Activated CD4-positive, alpha-beta memory T cell treated with anti-CD3 and anti-CD28 coated beads for 36 hours (primary cell): Measurements from ENCODE around the gene NEMP1. TPM values are rescaled to one million over a fixed set of nuclear protein-coding genes. Genes with fewer than 3 reads are reported as not detected.
"Not testable (repeated sequence)": the region's sequence is repeated elsewhere in the genome, so short reads cannot be mapped to it uniquely, and the experiment has no call there.

Experiments
- CTCF ChIA-PET: fragments of 350-600 bp; sonication (Branson Sonifier 250); formaldehyde crosslinking; loops from one replicate; lab custom pipeline; 2021; ENCODE audit warnings: antibody characterized with exemption, inconsistent platforms; lab: Charles Lee
- POLR2A ChIA-PET: fragments of 350-600 bp; sonication (Branson Sonifier 250); formaldehyde crosslinking; loops from one replicate; lab custom pipeline; 2021; ENCODE audit warnings: antibody characterized with exemption; lab: Charles Lee
- DNase-seq: peaks from one replicate; pipeline ENCODE4 v3.0.0-alpha.2; 2020
- H3K27ac Mint-ChIP-seq: one replicate; pipeline ENCODE4 v1.8.0; 2021; ENCODE audit warnings: mixed read lengths
- H3K27me3 Mint-ChIP-seq: one replicate; pipeline ENCODE4 v1.8.0; 2021; ENCODE audit warnings: mixed read lengths
- H3K36me3 Mint-ChIP-seq: one replicate; pipeline ENCODE4 v1.8.0; 2021; ENCODE audit warnings: mixed read lengths
- H3K4me1 Mint-ChIP-seq: one replicate; pipeline ENCODE4 v1.8.0; 2021; ENCODE audit warnings: low read depth, mixed read lengths
- H3K4me3 Mint-ChIP-seq: one replicate; pipeline ENCODE4 v1.8.0; 2021; ENCODE audit warnings: mild to moderate bottlenecking, mixed read lengths
- H3K9me3 Mint-ChIP-seq: one replicate; pipeline ENCODE4 v1.8.0; 2021; ENCODE audit warnings: mixed read lengths
- intact Hi-C: fragments of 100-400 bp; cut with micrococcal nuclease; formaldehyde crosslinking; loops from one replicate; pipeline ENCODE4 v1.15.1; 2023
- total RNA-seq, 2 experiments: library from RNA; stranded (reverse); gene quantifications; one replicate each; pipeline ENCODE4 v1.2.3, GENCODE V29; 2021

The NEMP1 gene
- total RNA-seq, 2 experiments from 2014 or later: 70.6 to 73.5 TPM

GRCh38 chr12:57073566-57074450, 4.8 kb downstream of the NEMP1 start:
- POLR2A ChIA-PET: interaction anchor here (0.6 to 0.7 kb wide), 3 partner anchors 17 to 25 kb away, joined by 3 read pairs; no protein-coding TSS in a partner anchor
- H3K9me3 Mint-ChIP-seq, H3K27me3 Mint-ChIP-seq, DNase-seq, H3K4me3 Mint-ChIP-seq, H3K27ac Mint-ChIP-seq: not testable (repeated sequence)
- intact Hi-C loops: loop anchor here (10.0 kb wide), 1 partner anchor 681 kb away; the partner anchor contains the start of genes CDK4 and MARCHF9
- Mint-ChIP-seq H3K4me1 (peaks cover 46% of the 10 kb centered on the region), H3K36me3 (peaks cover 48% of the 10 kb centered on the region)
- CTCF ChIA-PET: interaction anchor here (0.9 to 15.6 kb wide), 9 partner anchors 9 to 109 kb away, joined by 3 to 261 read pairs (median 5); partner anchors contain the start of genes NAB2, STAT6 and ZBTB39

- DNase-seq: no peak
- ChIA-PET CTCF (interaction anchor here (0.8 to 15.6 kb wide), 6 partner anchors 16 to 167 kb away, joined by 3 to 261 read pairs (median 6); partner anchors contain the start of genes NAB2 and STAT6), POLR2A (interaction anchor here (1.0 kb wide), 1 partner anchor 40 kb away, joined by 4 read pairs; no protein-coding TSS in a partner anchor)
- H3K4me1 Mint-ChIP-seq: peaks cover 50% of the 10 kb centered on the region
- H3K9me3 Mint-ChIP-seq: no peaks in the 10 kb centered on the region
- no peak overlapping the region for H3K4me3 Mint-ChIP-seq
- intact Hi-C loops: loop anchor here (10.0 kb wide), 1 partner anchor 682 kb away; the partner anchor contains the start of genes CDK4 and MARCHF9
- peaks cover 50% of the 10 kb centered on the region for H3K36me3 Mint-ChIP-seq
- no peak overlapping the region for H3K27ac Mint-ChIP-seq
- no peaks in the 10 kb centered on the region for H3K27me3 Mint-ChIP-seq
These were observed 5.9 kb downstream of the NEMP1 start for GRCh38 chr12:57072661-57073060.

- ChIA-PET CTCF (interaction anchor here (0.6 to 15.6 kb wide), 29 partner anchors 9 to 433 kb away, joined by 3 to 261 read pairs (median 4); partner anchors contain the start of genes LRP1, NAB2, NEMP1 and STAT6), POLR2A (interaction anchor here (0.9 to 2.4 kb wide), 8 partner anchors 9 to 42 kb away, joined by 3 to 20 read pairs (median 6); partner anchors contain the start of genes NEMP1 and STAT6)
- Mint-ChIP-seq H3K9me3 (peaks cover 4% of the 10 kb centered on the region), H3K4me3 (peak overlapping the region; percentile 17), H3K4me1 (peaks cover 63% of the 10 kb centered on the region), H3K36me3 (peaks cover 63% of the 10 kb centered on the region), H3K27ac (peak overlapping the region; percentile 91), H3K27me3 (no peaks in the 10 kb centered on the region)
- DNase-seq: peak; percentile 68
- intact Hi-C loops: loop anchor here (1.0 to 2.0 kb wide), 4 partner anchors 9 to 113 kb away; partner anchors contain the start of gene NEMP1
These were observed 9.1 kb downstream of the NEMP1 start for GRCh38 chr12:57069523-57069922.

GRCh38 chr12:57066245-57066644, 12.3 kb downstream of the NEMP1 start:
- H3K4me1 Mint-ChIP-seq: peaks cover 69% of the 10 kb centered on the region
- CTCF ChIA-PET: interaction anchor here (0.8 to 11.6 kb wide), 10 partner anchors 8 to 410 kb away, joined by 3 to 206 read pairs (median 9); partner anchors contain the start of genes NEMP1, STAT6 and ZBTB39
- no peaks in the 10 kb centered on the region for H3K27me3 Mint-ChIP-seq
- peak overlapping the region; percentile 98 for H3K27ac Mint-ChIP-seq
- H3K4me3 Mint-ChIP-seq: peak overlapping the region; percentile 31
- peak; percentile 29 for DNase-seq
- peaks cover 71% of the 10 kb centered on the region for H3K36me3 Mint-ChIP-seq
- intact Hi-C loops: no loop called here
- peaks cover 4% of the 10 kb centered on the region for H3K9me3 Mint-ChIP-seq
- POLR2A ChIA-PET: interaction anchor here (0.7 to 2.7 kb wide), 4 partner anchors 12 to 62 kb away, joined by 3 to 19 read pairs (median 8); partner anchors contain the start of genes LRP1, NEMP1 and STAT6

GRCh38 chr12:57063991-57064685, 14.5 kb downstream of the NEMP1 start:
- Mint-ChIP-seq H3K27me3 (no peaks in the 10 kb centered on the region), H3K27ac (peak overlapping the region; percentile 98), H3K4me1 (peaks cover 53% of the 10 kb centered on the region), H3K9me3 (peaks cover 4% of the 10 kb centered on the region), H3K4me3 (peak overlapping the region; percentile 67), H3K36me3 (peaks cover 70% of the 10 kb centered on the region)
- POLR2A ChIA-PET: interaction anchor here (0.6 to 2.7 kb wide), 5 partner anchors 14 to 65 kb away, joined by 3 to 19 read pairs (median 4); partner anchors contain the start of genes LRP1, NEMP1 and STAT6
- intact Hi-C loops: loop anchor here (1.0 to 2.0 kb wide), 6 partner anchors 14 to 312 kb away; partner anchors contain the start of genes NEMP1 and PRIM1
- DNase-seq: peak; percentile 58
- CTCF ChIA-PET: interaction anchor here (1.3 to 11.6 kb wide), 10 partner anchors 10 to 177 kb away, joined by 3 to 206 read pairs (median 11); partner anchors contain the start of genes NEMP1, STAT6 and ZBTB39

GRCh38 chr12:57058454-57058853, 20.1 kb downstream of the NEMP1 start:
- CTCF ChIA-PET: interaction anchor here (1.1 to 11.6 kb wide), 4 partner anchors 9 to 54 kb away, joined by 3 to 206 read pairs (median 23); partner anchors contain the start of genes MYO1A, STAT6 and ZBTB39
- H3K4me1 Mint-ChIP-seq: peaks cover 18% of the 10 kb centered on the region
- no peaks in the 10 kb centered on the region for H3K27me3 Mint-ChIP-seq
- H3K27ac Mint-ChIP-seq: no peak overlapping the region
- H3K9me3 Mint-ChIP-seq: no peaks in the 10 kb centered on the region
- DNase-seq: no peak
- intact Hi-C loops: no loop called here
- H3K36me3 Mint-ChIP-seq: peaks cover 70% of the 10 kb centered on the region
- no peak overlapping the region for H3K4me3 Mint-ChIP-seq
- POLR2A ChIA-PET: no interaction called here

- Mint-ChIP-seq H3K4me3 (no peak overlapping the region), H3K27me3 (no peaks in the 10 kb centered on the region), H3K27ac (no peak overlapping the region), H3K36me3 (peaks cover 61% of the 10 kb centered on the region), H3K4me1 (peaks cover 8% of the 10 kb centered on the region), H3K9me3 (no peaks in the 10 kb centered on the region)
- no peak for DNase-seq
- ChIA-PET POLR2A (interaction anchor here (0.6 kb wide), 1 partner anchor 16 kb away, joined by 3 read pairs; no protein-coding TSS in a partner anchor), CTCF (interaction anchor here (0.7 to 11.6 kb wide), 4 partner anchors 15 to 304 kb away, joined by 3 to 206 read pairs (median 6); partner anchors contain the start of gene ZBTB39)
- intact Hi-C loops: no loop called here
These were observed 21.4 kb downstream of the NEMP1 start for GRCh38 chr12:57057067-57057751.

GRCh38 chr12:57055824-57056223, 22.8 kb downstream of the NEMP1 start:
- Mint-ChIP-seq H3K27me3 (no peaks in the 10 kb centered on the region), H3K36me3 (peaks cover 54% of the 10 kb centered on the region), H3K4me3 (no peak overlapping the region), H3K9me3 (no peaks in the 10 kb centered on the region), H3K4me1 (peaks cover 6% of the 10 kb centered on the region), H3K27ac (no peak overlapping the region)
- DNase-seq: no peak
- CTCF ChIA-PET: interaction anchor here (11.6 kb wide), 1 partner anchor 51 kb away, joined by 206 read pairs; the partner anchor contains the start of gene ZBTB39
- intact Hi-C loops: no loop called here
- POLR2A ChIA-PET: no interaction called here

- H3K27me3 Mint-ChIP-seq, DNase-seq, POLR2A ChIA-PET, H3K9me3 Mint-ChIP-seq, intact Hi-C loops, H3K27ac Mint-ChIP-seq, H3K4me1 Mint-ChIP-seq, H3K4me3 Mint-ChIP-seq: not testable (repeated sequence)
- peaks cover 36% of the 10 kb centered on the region for H3K36me3 Mint-ChIP-seq
- CTCF ChIA-PET: interaction anchor here (1.2 kb wide), 1 partner anchor 9 kb away, joined by 3 read pairs; no protein-coding TSS in a partner anchor
These were observed 24.7 kb downstream of the NEMP1 start for GRCh38 chr12:57053901-57054300.

GRCh38 chr12:57053146-57053545, 25.4 kb downstream of the NEMP1 start:
- H3K4me1 Mint-ChIP-seq, DNase-seq, intact Hi-C loops, H3K27ac Mint-ChIP-seq, H3K9me3 Mint-ChIP-seq, H3K27me3 Mint-ChIP-seq, H3K4me3 Mint-ChIP-seq: not testable (repeated sequence)
- POLR2A ChIA-PET: interaction anchor here (1.2 kb wide), 1 partner anchor 38 kb away, joined by 5 read pairs; no protein-coding TSS in a partner anchor
- CTCF ChIA-PET: interaction anchor here (2.1 kb wide), 1 partner anchor 45 kb away, joined by 5 read pairs; no protein-coding TSS in a partner anchor
- peaks cover 28% of the 10 kb centered on the region for H3K36me3 Mint-ChIP-seq
